Umbilical cord (tissue), 2 donors: ENCODE results near the gene MX2. TPM values are rescaled to one million over a fixed set of nuclear protein-coding genes. Genes with fewer than 3 reads are reported as not detected.

Source experiments
- DNase-seq: peaks from one replicate; pipeline ENCODE4 v3.0.0-alpha.2; 2015; ENCODE audit warnings: low spot score
- total RNA-seq: library from RNA; depleted of rRNA; stranded (reverse); fragments of >200 nt; gene quantifications from one replicate; pipeline ENCODE4 v1.2.3, GENCODE V29; 2014; ENCODE audit warnings: low replicate concordance; ENCODE audit not compliant: insufficient read depth

MX2 gene
- total RNA-seq, 1 donor from 2014 or later, result 14.2 TPM

GRCh38 chr21:41433566-41433965, 71.7 kb downstream of the MX2 start:
- no peak for DNase-seq

- no peak for DNase-seq
Observed at GRCh38 chr21:41435706-41436105, 73.9 kb downstream of the MX2 start.

GRCh38 chr21:41437729-41438128, 75.9 kb downstream of the MX2 start:
- no peak for DNase-seq

GRCh38 chr21:41438425-41439113, 76.7 kb downstream of the MX2 start:
- no peak for DNase-seq

- DNase-seq, result peak; percentile 12
Observed at GRCh38 chr21:41439248-41439647, 77.4 kb downstream of the MX2 start.

GRCh38 chr21:41441546-41441945, 79.7 kb downstream of the MX2 start:
- no peak for DNase-seq

GRCh38 chr21:41442481-41443186, 80.8 kb downstream of the MX2 start:
- no peak for DNase-seq

- DNase-seq, result no peak
Observed at GRCh38 chr21:41443562-41443961, 81.7 kb downstream of the MX2 start.

GRCh38 chr21:41444703-41445464, 83.1 kb downstream of the MX2 start:
- DNase-seq, result no peak

GRCh38 chr21:41445465-41445862, 83.6 kb downstream of the MX2 start:
- no peak for DNase-seq

- no peak for DNase-seq
Observed at GRCh38 chr21:41446586-41446985, 84.8 kb downstream of the MX2 start.

GRCh38 chr21:41447356-41447755, 85.5 kb downstream of the MX2 start:
- no peak for DNase-seq

- no peak for DNase-seq
Observed at GRCh38 chr21:41449613-41450012, 87.8 kb downstream of the MX2 start.

- no peak for DNase-seq
Observed at GRCh38 chr21:41451753-41452676, 90.2 kb downstream of the MX2 start.

GRCh38 chr21:41453198-41453597, 91.4 kb downstream of the MX2 start:
- no peak for DNase-seq

- DNase-seq, result no peak
Observed at GRCh38 chr21:41453761-41454160, 91.9 kb downstream of the MX2 start.

GRCh38 chr21:41458121-41458520, 96.3 kb downstream of the MX2 start:
- no peak for DNase-seq

- no peak for DNase-seq
Observed at GRCh38 chr21:41458559-41458958, 96.7 kb downstream of the MX2 start.
